ENCODE measurements around the gene LOXHD1. TPM values are rescaled to one million over a fixed set of nuclear protein-coding genes. Genes with fewer than 3 reads are reported as not detected.

The LOXHD1 gene
- total RNA-seq, 1 donor from 2014 or later = 2.9 TPM

GRCh38 chr18:46562674-46563192 is 94.3 kb downstream of the LOXHD1 start:
- no peaks in the 10 kb centered on the region for H3K4me1 ChIP-seq
- no peak overlapping the region for H3K4me3 ChIP-seq
- no peaks in the 10 kb centered on the region for H3K27me3 ChIP-seq (ENCODE audit: low read depth)
- no peaks in the 10 kb centered on the region for H3K9me3 ChIP-seq
- no peak for ATAC-seq
- intact Hi-C loops (cut with DNase I) = no loop called here
- no peaks in the 10 kb centered on the region for H3K36me3 ChIP-seq
- TF ChIP-seq, protein P1, sequence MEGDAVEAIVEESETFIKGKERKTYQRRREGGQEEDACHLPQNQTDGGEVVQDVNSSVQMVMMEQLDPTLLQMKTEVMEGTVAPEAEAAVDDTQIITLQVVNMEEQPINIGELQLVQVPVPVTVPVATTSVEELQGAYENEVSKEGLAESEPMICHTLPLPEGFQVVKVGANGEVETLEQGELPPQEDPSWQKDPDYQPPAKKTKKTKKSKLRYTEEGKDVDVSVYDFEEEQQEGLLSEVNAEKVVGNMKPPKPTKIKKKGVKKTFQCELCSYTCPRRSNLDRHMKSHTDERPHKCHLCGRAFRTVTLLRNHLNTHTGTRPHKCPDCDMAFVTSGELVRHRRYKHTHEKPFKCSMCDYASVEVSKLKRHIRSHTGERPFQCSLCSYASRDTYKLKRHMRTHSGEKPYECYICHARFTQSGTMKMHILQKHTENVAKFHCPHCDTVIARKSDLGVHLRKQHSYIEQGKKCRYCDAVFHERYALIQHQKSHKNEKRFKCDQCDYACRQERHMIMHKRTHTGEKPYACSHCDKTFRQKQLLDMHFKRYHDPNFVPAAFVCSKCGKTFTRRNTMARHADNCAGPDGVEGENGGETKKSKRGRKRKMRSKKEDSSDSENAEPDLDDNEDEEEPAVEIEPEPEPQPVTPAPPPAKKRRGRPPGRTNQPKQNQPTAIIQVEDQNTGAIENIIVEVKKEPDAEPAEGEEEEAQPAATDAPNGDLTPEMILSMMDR (IDR thresholded peaks at IDR 0.05) = no peak
- no peak overlapping the region for H3K27ac ChIP-seq
- DNase-seq = no peak

GRCh38 chr18:46560671-46561045 is 96.4 kb downstream of the LOXHD1 start:
- Histone ChIP-seq H3K4me1 (no peaks in the 10 kb centered on the region), H3K9me3 (no peaks in the 10 kb centered on the region), H3K27me3 (ENCODE audit: low read depth) (no peaks in the 10 kb centered on the region), H3K4me3 (no peak overlapping the region), H3K36me3 (no peaks in the 10 kb centered on the region), H3K27ac (no peak overlapping the region)
- TF ChIP-seq, protein P1 (IDR thresholded peaks at IDR 0.05) = no peak
- ATAC-seq (no peak), DNase-seq (no peak)
- intact Hi-C loops (cut with DNase I) = no loop called here

GRCh38 chr18:46559946-46560670 is 96.9 kb downstream of the LOXHD1 start:
- ATAC-seq (no peak), DNase-seq (no peak)
- intact Hi-C loops (cut with DNase I) = no loop called here
- H3K4me3 ChIP-seq = no peak overlapping the region
- no peaks in the 10 kb centered on the region for H3K9me3 ChIP-seq
- TF ChIP-seq, protein P1 (IDR thresholded peaks at IDR 0.05) = no peak
- H3K36me3 ChIP-seq = no peaks in the 10 kb centered on the region
- H3K4me1 ChIP-seq = no peaks in the 10 kb centered on the region
- H3K27me3 ChIP-seq (ENCODE audit: low read depth) = no peaks in the 10 kb centered on the region
- H3K27ac ChIP-seq = no peak overlapping the region

GRCh38 chr18:46559296-46559695 is 97.7 kb downstream of the LOXHD1 start:
- no peak overlapping the region for H3K27ac ChIP-seq
- ATAC-seq (no peak), DNase-seq (no peak)
- no peaks in the 10 kb centered on the region for H3K36me3 ChIP-seq
- TF ChIP-seq, protein P1 (IDR thresholded peaks at IDR 0.05) = no peak
- H3K27me3 ChIP-seq (ENCODE audit: low read depth) = no peaks in the 10 kb centered on the region
- no peaks in the 10 kb centered on the region for H3K9me3 ChIP-seq
- no peaks in the 10 kb centered on the region for H3K4me1 ChIP-seq
- no peak overlapping the region for H3K4me3 ChIP-seq
- intact Hi-C loops (cut with DNase I) = no loop called here

DNA sequence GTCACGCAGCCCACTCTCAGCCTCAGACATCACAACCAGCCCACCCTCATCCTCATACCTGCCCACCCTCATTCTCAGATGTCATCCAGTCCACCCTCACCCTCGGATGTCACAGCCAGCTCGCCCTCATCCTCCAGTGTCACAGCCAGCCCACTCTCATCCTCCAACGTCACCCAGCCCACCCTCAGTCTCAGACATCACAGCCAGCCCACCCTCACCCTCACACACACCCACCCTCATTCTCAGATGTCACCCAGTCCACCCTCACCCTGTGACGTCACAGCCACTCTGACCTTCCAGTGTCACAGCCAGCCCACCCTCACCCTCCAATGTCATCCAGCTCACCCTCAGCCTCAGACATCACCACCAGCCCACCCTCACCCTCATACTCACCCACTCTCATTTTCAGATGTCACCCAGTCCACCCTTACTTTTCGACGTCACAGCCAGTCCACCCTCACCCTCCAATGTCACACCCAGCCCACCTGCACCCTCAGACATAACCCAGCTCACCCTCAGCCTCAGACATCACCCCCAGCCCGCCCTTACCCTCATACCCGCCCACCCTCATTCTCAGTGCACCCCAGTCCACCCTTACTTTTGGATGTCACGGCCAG is 100.3 kb downstream of the LOXHD1 start:
- intact Hi-C loops (cut with DNase I) = no loop called here
- Histone ChIP-seq H3K27ac (no peak overlapping the region), H3K27me3 (ENCODE audit: low read depth) (no peaks in the 10 kb centered on the region), H3K36me3 (no peaks in the 10 kb centered on the region), H3K4me1 (no peaks in the 10 kb centered on the region), H3K4me3 (no peak overlapping the region), H3K9me3 (no peaks in the 10 kb centered on the region)
- TF ChIP-seq, protein P1 (IDR thresholded peaks at IDR 0.05) = no peak
- ATAC-seq = no peak
- DNase-seq = no peak

Data from lower lobe of right lung (tissue), 2 donors.